Measurements from ENCODE around the gene AGRP.

GRCh38 chr16:67446968-67447507 lies 36.3 kb downstream of the AGRP start:
- TF ChIP-seq CTCF (IDR thresholded peaks at IDR 0.05), result no peak
- TF ChIP-seq POLR2A (IDR thresholded peaks at IDR 0.05), result no peak

All from heart left ventricle (tissue), 13 donors.